ENCODE measurements around the gene NLRP12.

DNA sequence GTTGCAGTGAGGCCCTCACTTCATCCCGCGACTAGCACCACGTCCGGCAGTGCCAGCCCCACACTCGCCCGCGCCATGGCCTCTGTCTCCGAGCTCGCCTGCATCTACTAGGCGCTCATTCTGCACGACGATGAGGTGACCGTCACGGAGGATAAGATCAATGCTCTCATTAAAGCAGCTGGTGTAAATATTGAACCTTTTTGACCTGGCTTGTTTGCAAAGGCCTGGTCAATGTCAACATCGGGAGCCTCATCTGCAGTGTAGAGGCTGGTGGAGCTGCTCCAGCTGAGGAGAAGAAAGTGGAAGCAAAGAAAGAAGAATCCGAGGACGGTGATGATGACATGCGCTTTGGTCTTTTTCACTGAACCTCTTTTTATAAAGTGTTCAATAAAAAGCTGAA lies 48.6 kb downstream of the NLRP12 start:
- TF ChIP-seq CTCF (IDR thresholded peaks at IDR 0.05) (no peak), POLR2A (IDR thresholded peaks at IDR 0.05) (no peak)

All from adrenal gland (tissue), 5 donors.